Measurements from ENCODE around the gene ZNF865.

GRCh38 chr19:55613930-55614710, 8.7 kb downstream of the ZNF865 start:
- TF ChIP-seq SUPT20H (IDR thresholded peaks at IDR 0.05; ENCODE audit: borderline replicate concordance, control insufficient read depth, low read depth, low read length) (no peak), CTCF (IDR thresholded peaks at IDR 0.05 in 2 of 3, conservative IDR thresholded peaks at IDR 0.05 in 1 of 3; ENCODE audit: control insufficient read depth in 2 of 3, extremely low read depth in 1 of 3, insufficient read depth in 1 of 3, low read depth in 3 of 3, low read length in 3 of 3) (no peak), IRF4 (IDR thresholded peaks at IDR 0.05; ENCODE audit: low read depth, low read length) (no peak), BCLAF1 (IDR thresholded peaks at IDR 0.05) (no peak), RCOR1 (conservative IDR thresholded peaks at IDR 0.05; ENCODE audit: low read depth, low read length) (no peak), KLF5 (IDR thresholded peaks at IDR 0.05; ENCODE audit: partially characterized antibody) (no peak), TBL1XR1 (IDR thresholded peaks at IDR 0.05; ENCODE audit: low read depth, low read length) (no peak), POLR2AphosphoS5 (IDR thresholded peaks at IDR 0.05; ENCODE audit: low read length) (no peak)
